Fibroblast of gingiva (primary cell): ENCODE results near the gene MAB21L3.
A peak's percentile ranks its signal among the peaks of the same experiment; 100 is the strongest.

Source experiments
- DNase-seq: peaks from one replicate; pipeline ENCODE4 v3.0.0-alpha.2; 2011; ENCODE audit warnings: low read depth

The MAB21L3 gene

DNA sequence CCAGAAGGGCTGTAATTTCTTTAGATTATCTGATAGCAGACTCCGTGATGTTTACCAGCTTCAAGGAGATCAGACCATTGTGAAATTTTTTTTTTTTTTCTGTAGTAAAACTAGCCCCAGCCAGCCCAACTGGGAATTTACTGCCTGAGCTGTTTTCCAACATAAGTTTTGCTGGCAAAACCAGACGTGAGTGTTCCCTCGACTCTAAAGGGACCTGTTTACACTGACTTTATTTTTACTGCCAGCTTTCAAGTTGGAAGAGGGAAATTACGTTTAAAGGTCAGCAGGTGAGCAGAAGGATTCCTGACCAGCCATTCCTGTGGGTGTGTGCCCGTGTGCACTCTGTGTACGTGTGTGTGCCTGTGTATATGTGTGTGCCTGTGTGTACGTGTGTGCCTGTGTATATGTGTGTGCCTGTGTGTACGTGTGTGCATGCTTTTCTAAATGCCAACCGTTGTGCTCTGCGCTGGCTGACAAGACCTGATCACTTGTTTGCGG is 374 bp downstream of the MAB21L3 start:
- no peak for DNase-seq

DNA sequence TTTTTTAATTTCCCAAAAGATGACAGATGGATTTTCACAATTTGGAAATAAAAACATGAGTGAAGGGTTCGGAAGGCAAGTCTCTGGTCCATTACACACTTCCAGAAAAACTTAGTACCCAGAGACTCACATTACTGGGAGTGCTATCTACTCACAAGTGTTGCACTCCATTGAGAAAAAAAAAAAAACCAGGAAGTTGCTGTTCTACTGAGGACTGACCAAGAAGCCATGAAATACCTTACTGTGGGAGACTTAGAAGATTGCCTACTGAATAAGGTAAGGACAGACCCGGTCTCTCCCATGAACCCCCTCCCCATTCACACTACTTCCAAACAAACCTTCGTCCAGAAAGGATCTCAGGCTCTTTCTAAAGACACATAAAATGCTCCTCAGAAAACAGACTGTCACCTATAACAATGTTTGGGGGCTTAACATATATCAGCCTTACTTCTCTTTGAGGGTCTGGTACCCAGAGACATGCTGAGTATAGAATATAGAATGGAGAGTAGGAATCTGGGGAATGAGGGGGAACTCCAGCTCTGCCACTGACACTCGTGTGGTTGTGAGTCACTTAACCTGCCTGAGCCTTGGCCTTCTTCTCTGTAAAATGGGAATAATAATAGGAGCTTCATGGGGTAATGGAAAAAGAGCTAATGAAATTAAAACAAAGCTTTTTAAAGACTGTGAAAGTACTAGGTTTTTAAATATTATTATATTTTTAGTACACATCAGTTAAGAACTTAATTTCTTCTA is 1.4 kb downstream of the MAB21L3 start:
- no peak for DNase-seq

DNA sequence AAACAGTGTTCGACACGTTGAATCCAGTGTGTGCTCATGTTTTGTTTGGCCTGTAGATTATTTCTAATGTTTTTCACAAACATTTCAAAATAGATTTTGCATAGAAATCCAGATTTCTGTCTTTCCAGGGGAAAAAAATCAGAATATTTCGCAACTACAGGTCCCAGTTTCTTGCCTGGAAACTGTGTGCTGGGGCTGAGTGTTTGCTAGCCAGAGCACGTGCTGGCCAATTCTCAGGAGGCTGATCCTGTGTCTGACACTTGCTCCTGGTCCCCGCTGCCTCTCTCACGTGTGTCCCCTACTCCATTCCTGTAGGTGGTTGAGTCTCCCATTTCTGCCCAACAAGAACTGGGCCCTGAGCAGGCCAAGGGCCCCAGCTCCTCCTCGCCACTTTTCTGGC is 2.4 kb downstream of the MAB21L3 start:
- DNase-seq, result no peak

DNA sequence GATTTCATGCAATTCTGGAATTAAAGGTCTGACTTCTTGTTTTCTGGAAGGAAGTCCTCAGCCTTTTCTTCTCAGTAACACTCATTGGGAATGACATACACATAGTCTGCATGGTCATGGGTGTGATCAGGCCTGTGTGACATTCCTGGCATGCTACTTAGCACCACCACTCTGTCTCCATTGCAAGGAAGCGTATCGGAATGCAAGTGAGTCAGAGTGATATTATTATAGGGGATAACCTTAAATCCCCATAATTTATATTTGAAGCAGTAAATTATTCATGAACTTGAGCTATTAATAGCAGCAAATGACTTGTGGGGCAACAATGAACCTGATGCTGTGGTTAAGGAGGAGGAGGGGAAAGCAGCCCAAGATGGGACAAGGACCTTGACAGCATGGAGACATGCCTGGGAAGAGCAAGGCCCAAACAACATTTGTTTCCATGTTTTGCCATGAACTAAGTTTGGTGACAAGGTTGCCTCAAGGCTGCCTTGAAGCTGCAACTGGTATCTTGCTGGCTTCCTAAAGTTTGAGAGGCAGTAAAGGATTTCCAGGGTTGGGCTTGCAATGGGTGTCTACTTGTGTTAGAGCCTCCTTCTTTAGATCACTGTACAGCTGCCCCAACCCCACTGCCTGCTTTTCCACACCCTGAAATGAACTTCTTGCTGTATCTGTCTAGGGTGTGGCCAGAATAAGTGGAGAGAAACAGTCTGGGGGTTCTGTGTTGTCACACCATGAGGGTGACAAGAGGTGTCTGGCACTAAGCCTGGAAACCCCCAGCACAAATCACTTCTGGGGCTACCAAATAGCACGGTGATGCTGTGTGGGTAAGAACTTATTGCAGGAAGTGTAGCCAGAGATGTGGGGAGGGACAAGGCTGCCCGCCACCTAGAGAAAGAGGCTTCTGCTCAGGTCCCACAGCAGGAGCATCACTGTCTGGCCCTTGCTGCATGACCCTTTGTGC is 4.6 kb downstream of the MAB21L3 start:
- DNase-seq, result peak; percentile 89

DNA sequence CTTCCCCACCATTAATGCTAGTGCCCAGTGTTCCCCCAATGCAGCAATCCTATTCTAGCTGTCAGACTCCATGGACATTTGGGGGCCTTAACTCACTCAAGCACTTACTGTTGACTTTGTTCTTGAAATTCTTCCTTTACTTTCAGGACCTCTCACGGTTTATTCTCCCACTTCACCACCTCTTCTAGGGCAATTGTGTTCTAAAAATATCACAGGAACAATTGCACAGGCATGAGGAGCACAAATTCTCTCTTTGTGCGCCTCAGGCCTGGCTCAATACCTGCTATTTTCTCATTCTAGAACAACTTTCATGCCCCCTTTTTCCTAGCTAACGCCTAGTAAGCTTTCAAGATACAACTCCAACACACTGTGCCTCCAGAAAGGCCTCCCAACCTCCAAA is 7.3 kb downstream of the MAB21L3 start:
- no peak for DNase-seq

DNA sequence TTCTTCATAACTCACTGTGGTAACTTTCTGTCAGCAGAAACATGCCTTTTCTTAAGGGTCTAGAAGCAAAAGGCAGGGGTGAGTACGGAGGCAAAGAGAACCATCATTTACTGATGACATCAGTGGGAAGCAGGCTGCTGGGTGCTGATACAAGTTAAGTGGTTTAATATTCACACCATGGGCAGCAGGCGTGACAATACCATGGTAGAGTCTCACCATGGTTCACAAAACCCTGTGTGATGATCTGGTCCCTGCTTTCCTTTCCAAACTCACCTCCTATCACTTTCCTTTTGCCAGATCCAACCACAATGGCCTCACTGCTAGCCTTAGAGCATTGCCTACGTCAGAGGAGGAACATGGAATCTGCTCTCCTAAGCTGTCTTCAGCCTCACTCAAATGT is 8.7 kb downstream of the MAB21L3 start:
- no peak for DNase-seq

DNA sequence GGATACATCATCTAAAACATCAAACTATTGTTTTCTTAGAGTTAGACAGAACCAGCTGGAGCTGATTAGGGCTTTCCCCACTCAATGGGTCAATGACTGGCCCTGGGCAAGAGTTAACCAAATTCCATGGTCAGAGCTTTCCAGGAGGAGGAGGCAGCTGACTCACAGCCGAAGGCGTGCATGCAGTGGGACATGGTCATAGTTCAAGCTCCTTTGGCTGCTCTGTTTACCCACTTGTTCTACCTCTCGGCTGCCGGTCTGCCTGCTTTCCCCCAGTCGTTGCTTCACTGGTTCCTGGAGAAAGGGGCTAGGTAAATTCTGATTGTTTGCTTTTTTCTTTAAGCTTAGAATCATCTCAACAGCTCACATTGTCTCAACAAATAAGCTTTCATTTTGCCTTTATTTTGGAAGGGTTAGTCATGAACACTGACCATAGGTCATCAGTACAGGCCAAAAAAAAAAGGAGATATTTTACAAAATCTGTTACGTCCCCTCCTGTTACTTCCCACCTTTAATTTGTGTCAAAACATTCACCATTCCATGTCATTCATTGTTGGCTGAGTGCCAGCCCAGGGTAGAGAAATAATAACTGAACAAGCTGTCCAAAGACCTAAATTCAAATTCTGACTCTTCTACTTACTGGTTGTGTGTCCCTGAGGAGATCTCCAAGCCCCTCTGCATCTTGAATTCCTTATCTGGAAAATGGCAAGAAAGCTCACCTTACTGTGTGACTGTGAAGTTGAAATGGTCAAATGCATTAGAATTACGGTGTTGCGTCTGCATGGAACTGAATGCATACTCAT is 12.0 kb downstream of the MAB21L3 start:
- peak; percentile 93 for DNase-seq

DNA sequence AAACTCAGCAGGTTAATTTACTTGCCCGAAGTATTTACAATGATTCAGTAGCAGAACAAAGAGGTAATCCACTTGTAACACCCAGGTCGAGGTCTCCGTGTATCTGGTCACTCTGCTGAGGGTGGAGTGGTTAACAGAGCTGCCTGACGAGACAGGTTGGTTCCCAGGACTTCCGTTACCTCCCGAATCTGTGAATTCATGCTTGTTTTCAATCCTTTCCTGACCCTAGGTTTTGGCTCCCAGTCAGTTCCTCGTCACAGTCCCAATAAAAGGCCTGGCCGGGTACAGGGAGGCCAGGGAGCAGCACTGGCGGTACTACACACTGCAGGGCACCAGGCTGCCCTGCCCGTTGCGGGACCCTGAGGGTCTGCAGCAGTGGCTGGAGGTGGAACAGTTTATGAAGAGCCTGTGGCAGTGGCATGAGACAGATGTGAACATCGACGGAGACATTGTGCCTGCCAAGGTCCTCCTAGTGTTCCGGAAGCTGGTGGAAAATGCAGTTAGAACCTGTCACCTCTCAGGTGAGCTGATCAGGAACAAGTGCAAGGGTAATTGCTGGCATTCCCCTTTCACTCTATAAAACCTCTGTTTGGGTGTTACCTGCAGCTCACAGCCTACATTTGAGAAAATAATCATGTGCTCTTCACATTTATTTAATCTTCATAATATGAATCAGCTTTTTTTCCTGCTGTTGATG is 12.8 kb downstream of the MAB21L3 start:
- no peak for DNase-seq

DNA sequence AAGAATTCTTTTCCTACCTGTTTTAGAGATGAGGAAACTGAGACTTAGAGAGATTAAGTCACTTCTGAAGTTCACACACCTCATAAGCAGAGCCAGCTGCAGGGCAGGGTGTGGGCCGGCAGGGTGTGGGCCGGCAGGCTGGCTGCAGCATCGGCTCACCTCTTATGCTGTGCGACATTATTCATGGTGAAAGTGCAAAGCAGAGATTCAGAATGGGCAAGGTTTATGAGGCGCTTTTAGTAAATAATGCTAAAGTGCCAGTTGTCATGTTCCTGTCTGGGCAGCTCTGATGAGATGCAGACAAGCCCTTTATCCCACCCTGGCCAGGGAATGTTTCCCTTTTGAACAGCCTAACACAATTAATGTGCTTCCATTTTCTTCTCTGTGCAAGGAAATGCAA is 14.6 kb downstream of the MAB21L3 start:
- DNase-seq, result no peak

DNA sequence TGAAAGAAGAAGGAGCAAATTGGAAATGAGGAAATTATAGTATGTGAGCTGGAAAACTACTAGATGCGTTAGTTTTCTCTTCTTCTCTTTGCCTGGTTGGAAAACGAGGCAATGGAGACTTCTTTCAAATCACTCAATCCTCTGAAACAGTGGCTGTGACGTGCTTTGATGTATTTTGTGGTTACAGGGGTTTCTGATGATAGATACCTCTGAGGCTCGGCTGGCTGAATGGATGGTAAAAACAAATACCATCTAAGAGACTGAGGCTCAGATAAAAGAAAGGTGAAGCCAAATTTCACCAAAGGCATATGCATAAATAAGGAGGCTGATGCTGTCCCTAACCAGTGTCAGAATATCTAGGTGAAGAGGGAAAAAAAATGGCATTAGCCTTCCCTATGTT is 15.1 kb downstream of the MAB21L3 start:
- no peak for DNase-seq

DNA sequence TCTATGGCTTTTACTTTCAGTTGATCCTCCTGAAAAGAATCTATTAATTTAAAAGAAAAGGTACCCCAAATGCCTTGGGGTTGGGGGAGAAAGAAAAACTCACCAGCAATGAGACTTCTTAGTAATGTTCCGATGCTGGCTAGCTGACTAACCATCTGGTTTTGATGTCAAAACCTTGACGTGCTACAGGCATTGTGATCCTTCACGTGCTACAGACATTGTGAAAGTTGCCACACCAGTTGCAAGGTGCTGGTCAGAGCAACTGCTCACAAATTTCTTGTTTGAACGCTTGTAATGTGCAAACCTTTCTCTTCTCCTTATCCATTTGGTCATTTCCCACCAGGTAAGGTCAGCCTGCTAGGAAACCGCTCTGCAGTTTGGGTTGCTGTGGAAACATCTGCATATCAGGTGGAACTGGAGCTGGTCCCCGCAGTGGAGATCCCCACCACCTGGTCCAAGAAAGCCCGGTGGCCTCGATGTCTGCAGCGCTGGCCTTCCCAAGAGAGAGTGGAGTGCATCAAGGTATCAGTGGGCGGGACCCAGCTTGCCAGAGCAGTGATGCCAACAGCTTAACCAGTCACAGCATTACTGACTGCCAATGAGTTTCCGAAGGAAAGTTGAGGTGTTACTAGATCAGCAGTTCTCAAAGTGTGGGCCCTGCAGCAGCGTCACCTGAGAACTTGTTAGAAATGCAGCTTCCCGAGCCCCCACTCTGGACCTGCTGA is 16.1 kb downstream of the MAB21L3 start:
- no peak for DNase-seq

DNA sequence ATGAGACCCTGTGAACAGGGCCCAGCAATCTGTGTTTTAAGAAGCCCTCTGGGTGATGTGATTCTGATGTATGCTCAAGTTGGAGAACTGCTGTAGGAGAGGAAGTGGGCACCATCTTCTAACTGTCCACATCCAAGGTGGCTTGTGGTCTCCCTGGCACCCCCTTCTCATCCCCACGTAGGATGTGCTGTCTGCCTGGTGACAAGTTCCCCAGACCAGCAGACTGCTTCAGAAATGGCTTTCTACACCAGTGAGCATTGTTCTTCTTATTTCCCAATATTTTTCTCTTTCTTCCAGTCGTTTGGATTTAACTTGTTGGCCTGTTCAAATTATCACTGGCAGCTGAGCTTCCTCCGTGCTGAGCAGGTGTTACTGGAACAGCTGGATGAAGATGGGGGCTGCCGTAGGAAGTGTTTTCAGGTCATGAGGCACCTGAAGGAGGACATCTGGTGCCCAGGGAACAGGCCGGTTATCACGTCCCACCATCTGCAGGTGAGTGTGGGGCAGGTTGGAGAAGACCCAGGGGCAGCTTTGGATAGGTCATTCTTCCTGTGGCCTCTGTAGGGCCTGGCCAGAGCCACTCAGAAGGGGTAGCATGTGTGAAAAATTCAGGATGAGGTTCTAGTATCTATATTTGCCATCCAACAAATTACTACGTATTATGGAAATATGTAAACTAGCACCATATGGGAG is 16.8 kb downstream of the MAB21L3 start:
- no peak for DNase-seq

DNA sequence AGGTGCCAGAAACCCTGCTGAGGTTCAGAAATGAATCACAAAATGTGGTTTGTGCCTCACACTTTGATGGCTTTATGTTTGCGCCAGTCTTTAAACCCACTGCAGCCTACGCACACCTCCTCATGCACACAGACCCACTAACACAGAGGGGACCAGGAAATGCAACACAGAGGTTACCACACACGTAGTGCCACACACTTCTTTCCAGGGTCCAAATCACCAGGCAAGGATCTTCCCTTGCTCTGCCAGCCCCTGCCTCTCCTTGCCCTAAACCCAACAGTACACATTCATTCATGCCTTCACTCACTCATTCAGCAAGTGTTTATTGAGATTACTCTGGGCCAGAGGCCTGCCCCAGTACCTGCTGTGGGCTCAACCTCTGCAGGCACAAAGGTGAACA is 17.5 kb downstream of the MAB21L3 start:
- no peak for DNase-seq

DNA sequence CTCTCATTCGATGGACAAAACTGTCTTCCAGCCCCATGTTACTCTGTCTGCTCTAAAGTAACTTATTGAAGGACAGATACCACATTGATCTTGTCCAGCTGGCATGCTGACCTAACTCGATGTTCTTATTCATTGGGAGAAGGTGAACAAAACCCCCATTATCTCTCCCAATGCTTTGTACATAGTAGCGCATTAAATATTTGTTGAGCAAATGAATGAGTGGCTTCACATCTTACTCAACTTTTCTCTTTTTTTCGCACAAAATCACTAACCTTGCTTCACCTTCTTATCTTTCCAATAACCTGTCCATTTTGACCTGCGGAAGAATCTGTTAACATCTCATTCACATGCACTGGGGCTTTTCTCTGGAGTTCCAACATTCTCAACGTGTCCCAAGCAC is 18.3 kb downstream of the MAB21L3 start:
- DNase-seq, result no peak

DNA sequence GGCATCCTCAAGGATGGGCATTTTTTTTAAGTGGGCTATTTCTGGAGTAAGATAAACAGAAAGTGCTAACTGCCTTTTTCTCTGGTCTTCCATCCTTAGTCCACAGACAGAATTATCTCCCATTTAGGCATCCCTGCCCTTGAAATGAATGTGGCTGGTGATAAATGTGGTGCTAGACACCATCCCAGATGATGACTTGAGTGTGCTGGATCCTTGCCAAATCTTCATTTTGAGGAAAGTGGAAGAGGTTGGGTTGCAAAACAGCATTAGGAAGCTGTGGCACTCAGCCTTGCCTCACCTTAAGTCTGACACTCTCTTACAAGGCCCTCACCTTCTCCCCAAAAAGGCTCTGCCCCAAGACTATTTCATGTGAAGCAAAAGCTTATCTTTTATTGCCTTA is 19.2 kb downstream of the MAB21L3 start:
- DNase-seq, result no peak

DNA sequence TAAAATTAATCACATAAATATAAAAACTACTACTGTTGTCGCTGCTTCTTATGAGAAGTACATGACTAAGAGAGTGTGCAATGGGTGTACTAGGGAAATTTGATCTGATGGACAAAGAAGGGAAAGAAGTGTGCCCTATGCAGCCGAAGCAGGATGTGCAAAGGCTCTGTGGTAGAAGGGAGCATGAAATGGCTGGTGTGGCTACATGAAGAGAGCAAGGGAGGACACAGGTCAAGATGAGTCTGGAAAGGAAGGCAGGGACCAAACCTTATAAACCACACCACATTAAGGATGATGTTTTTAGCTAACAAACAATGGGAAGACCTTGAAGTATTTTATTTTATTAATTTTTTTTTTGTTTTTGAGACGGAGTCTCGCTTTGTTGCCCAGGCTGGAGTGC is 20.0 kb downstream of the MAB21L3 start:
- DNase-seq, result no peak

DNA sequence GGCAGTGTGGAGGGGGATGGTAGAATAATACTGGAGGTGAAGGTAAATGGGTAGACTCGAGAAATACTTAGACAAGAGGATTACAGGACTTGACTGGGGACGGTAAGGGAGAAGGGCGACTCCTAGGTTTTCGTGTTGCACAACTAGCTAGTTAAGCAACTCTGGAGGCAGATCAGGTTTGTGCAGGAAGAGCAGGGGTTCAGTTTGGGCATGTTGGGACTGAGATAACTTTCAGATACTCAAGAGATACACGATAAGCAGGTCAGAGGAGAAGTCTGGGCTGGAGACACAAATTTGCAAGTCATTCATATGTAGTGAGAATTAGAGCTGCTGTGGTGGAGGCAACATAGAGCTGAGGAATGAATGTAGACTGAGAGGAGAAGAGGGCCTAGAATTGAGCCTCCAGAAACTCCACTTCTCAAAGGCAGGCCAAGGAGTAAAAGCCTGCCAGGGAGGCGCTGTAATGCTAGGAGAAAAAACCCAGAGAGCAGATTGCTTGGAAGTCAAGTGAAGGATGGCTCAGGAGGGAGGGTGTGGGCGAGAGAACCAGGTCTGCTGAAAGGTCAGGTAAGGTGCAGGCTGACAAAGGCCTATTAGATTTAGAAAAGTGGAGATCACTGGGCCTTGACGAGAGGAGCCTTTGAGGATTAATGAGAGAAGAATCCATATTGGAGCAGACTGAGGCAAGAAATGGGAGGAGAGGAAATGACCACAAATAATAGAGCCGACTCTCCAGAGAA is 20.8 kb downstream of the MAB21L3 start:
- no peak for DNase-seq

DNA sequence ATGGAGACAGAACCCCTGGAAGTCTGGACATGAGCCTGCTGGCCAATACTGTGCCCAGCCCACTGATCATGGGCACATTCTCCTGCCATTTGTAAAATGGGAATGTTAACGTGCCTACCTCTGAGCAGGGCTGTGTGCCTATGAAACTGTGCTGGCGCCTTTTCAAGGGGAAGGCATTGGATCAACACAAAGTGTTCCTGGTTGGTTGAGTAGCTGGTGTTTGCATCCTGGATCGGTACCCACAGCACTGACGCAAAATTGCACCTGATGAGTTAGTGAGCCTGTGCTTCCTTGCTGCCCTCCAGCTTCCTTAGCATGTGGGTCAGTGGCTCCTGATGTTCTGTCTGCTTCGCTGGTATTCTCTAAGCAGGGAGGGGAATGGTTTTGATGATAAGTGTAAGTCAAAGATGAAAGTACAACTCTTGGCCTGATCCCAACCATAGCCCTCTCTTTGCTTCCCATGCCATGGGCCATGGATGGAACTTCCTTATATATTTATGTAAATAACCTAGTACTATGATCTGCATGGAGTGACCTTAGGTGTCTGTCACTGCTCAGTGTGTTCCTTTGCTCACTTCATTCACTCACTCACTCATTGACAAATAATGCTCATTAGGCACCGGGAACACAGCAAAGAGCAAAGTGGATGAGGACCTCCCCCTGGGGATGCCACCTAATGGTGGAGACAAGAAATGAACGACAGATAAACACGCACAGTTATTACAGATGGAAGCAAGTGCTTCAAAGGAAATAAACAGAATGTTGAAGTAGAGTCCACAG is 22.7 kb downstream of the MAB21L3 start:
- DNase-seq, result no peak

DNA sequence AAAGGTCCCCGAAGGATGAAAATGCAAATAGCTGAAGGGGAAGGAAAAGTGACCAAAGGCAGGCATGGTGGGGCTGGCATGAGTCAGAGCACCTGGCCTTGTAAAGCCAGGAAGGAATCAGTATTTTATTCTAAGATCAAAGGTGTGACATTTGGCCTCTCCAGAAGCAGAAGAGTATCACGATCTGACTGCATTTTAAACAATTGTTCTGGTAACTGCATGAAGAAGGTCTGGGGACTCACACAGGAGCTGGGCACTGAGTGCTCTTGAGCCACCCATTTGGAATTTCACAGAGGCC is 23.2 kb downstream of the MAB21L3 start:
- no peak for DNase-seq
